ENCODE results near the gene NFIL3. TPM values are rescaled to one million over a fixed set of nuclear protein-coding genes. Genes with fewer than 3 reads are reported as not detected.
A peak's percentile ranks its signal among the peaks of the same experiment; 100 is the strongest.
"Not testable (repeated sequence)": the region's sequence is repeated elsewhere in the genome, so short reads cannot be mapped to it uniquely, and the experiment has no call there.

Gene NFIL3
- 10 to 100 TPM; 28.7 to 79.7 TPM for total RNA-seq

DNA sequence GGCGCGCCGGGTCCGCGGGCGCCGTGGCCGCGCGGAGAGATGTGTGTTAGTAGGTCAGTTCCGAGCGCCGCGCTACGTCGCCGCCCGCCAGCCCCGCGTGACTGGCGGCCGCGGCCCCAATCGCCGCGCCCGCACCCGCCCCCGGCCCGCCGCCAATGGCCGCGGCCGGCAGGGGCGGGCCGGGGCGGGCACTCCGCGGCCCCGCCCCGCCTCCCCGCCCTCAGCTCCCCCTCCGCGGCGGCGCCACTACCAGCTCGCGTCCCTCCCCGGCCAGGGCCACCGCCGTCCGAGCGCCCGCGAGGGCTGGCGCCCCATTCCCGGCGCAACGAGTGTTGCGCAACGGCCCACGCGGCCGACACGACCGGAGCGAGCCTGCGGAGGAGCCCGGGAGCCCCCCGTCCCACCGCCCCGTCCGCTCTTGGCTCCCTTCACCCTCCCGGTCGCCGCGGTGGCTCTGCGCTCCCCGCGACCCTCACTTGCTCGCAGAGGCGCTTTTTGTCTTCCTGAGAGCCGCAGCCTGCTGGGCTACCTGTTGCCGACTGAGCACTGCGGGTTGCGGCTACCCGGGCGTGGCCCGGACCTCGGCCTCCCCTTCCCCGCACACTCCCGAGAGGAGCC is at the start of gene NFIL3:
Gene NFIL3 (minus strand): TSS at position 48 of the 618 bp plus-strand sequence. CDS start 13,098 bp downstream, outside the sequence.
- H3K9me3 Mint-ChIP-seq, result no peaks in the 10 kb centered on the region
- H3K4me1 Mint-ChIP-seq (ENCODE audit: low read depth in 2 of 2), result peaks cover 67 to 68% of the 10 kb centered on the region in 2 donors
- peaks cover 8% of the 10 kb centered on the region for H3K36me3 Mint-ChIP-seq
- peak within 1 kb of the TSS; percentile 93 to 99 for H3K27ac Mint-ChIP-seq
- peak; percentile 89 to 90 for ATAC-seq
- H3K4me3 Mint-ChIP-seq, result peak within 1 kb of the TSS; percentile 97
- H3K27me3 Mint-ChIP-seq, result no peaks in the 10 kb centered on the region
- DNase-seq (ENCODE audit: low spot score), result peak; percentile 87

DNA sequence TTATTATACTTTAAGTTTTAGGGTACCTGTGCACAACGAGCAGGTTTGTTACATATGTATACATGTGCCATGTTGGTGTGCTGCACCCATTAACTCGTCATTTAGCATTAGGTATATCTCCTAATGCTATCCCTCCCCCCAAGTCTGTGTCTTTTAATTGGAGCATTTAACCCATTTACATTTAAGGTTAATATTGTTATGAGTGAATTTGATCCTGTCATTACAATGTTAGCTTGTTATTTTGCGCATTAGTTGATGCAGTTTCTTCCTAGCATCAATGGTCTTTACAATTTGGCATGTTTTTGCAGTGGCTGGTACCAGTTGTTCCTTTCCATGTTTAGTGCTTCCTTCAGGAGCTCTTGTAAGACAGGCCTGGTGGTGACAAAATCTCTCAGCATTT is 47.9 kb upstream of the NFIL3 start:
- H3K27me3 Mint-ChIP-seq, result peaks cover 23 to 46% of the 10 kb centered on the region in 2 donors
- not testable (repeated sequence) for DNase-seq (ENCODE audit: low spot score); ATAC-seq; H3K4me1 Mint-ChIP-seq (ENCODE audit: low read depth in 2 of 2); H3K27ac Mint-ChIP-seq; H3K4me3 Mint-ChIP-seq
- H3K36me3 Mint-ChIP-seq, result peaks cover 14% of the 10 kb centered on the region
- peaks cover 12% of the 10 kb centered on the region for H3K9me3 Mint-ChIP-seq

GRCh38 chr9:91465420-91465819 is 41.8 kb upstream of the NFIL3 start:
- no peak for ATAC-seq
- DNase-seq (ENCODE audit: low spot score), result no peak
- Mint-ChIP-seq H3K4me1 (ENCODE audit: low read depth in 2 of 2) (peaks cover 0 to 4% of the 10 kb centered on the region in 2 donors), H3K27ac (no peak overlapping the region), H3K4me3 (no peak overlapping the region), H3K27me3 (peaks cover 9 to 17% of the 10 kb centered on the region in 2 donors), H3K9me3 (peaks cover 13% of the 10 kb centered on the region), H3K36me3 (peaks cover 24% of the 10 kb centered on the region)

DNA sequence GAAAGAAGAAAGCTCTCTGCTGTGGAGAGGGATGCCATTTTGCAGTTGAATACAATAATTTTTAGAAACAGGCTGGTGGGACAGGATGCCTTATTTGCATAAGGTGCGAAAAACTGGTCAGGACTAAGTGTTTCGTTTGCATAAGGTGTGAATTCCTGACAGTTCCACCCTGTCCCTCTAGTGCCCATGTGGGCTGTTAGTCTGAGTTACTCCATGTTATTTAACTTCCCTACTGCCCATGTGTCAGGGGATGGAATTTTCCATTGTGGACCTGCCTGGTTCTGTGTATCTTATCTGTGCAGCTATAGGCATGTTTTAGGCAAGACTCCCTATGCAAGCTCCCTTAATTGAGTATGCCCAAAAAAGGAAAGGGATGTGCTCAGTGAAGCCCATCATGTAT is 35.3 kb upstream of the NFIL3 start:
- Mint-ChIP-seq H3K4me3 (peak overlapping the region; percentile 38), H3K27me3 (no peaks in the 10 kb centered on the region), H3K36me3 (no peaks in the 10 kb centered on the region), H3K27ac (peak overlapping the region; percentile 52 to 83), H3K4me1 (ENCODE audit: low read depth in 2 of 2) (peaks cover 20 to 24% of the 10 kb centered on the region in 2 donors), H3K9me3 (no peaks in the 10 kb centered on the region)
- no peak for DNase-seq (ENCODE audit: low spot score)
- ATAC-seq, result peak; percentile 91 to 95

GRCh38 chr9:91452844-91453243 is 29.2 kb upstream of the NFIL3 start:
- peak; percentile 72 to 83 for ATAC-seq
- H3K9me3 Mint-ChIP-seq, result no peaks in the 10 kb centered on the region
- H3K27ac Mint-ChIP-seq, result peak overlapping the region in 1 of 2 donors; percentile 18
- H3K4me1 Mint-ChIP-seq (ENCODE audit: low read depth in 2 of 2), result peaks cover 6 to 19% of the 10 kb centered on the region in 2 donors
- DNase-seq (ENCODE audit: low spot score), result no peak
- peaks cover 0 to 15% of the 10 kb centered on the region in 2 donors for H3K27me3 Mint-ChIP-seq
- H3K36me3 Mint-ChIP-seq, result peaks cover 5% of the 10 kb centered on the region
- no peak overlapping the region for H3K4me3 Mint-ChIP-seq

DNA sequence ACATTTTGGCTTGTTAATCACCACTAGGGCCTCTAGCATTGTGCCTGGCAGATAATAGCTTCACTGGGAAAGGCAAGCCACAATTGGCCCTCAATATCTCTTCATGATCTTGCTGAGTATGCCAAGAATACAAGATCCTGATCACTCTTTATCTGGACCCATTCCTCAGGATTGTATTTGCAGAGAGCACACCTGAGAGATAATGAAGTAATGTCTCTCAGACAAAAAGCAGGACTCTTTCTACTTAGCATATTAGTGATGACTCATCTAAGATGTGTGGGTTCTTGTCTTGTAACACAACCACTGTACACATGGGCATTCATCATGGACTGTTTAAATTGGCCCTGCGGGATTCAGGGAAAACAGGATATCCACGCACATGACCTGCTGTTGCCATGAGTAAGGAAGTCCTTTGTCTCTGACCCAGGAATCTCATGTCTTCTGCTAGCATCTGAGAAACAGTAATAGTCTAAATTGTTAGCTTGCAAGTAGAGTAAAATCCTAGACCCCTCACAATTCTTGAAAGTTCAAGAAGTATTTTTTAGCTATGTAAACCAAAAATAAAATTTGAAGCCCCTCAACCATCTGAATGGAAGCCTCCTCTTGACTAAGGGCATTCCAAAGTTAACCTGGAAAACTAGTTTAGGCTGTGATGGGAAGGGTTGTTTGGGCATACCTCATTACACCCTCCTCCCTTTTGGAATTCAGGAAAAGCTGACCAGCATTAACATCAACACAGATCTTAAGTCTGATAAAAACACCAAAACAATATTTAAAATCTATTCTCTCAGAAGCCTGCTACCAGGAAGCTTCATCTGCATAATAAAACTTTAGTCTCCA is 28.0 kb upstream of the NFIL3 start:
- H3K36me3 Mint-ChIP-seq, result peaks cover 5% of the 10 kb centered on the region
- H3K4me3 Mint-ChIP-seq, result no peak overlapping the region
- H3K27ac Mint-ChIP-seq, result peak overlapping the region in 1 of 2 donors; percentile 11
- DNase-seq (ENCODE audit: low spot score) (no peak), ATAC-seq (no peak)
- peaks cover 0 to 15% of the 10 kb centered on the region in 2 donors for H3K27me3 Mint-ChIP-seq
- H3K9me3 Mint-ChIP-seq, result no peaks in the 10 kb centered on the region
- peaks cover 6 to 19% of the 10 kb centered on the region in 2 donors for H3K4me1 Mint-ChIP-seq (ENCODE audit: low read depth in 2 of 2)

DNA sequence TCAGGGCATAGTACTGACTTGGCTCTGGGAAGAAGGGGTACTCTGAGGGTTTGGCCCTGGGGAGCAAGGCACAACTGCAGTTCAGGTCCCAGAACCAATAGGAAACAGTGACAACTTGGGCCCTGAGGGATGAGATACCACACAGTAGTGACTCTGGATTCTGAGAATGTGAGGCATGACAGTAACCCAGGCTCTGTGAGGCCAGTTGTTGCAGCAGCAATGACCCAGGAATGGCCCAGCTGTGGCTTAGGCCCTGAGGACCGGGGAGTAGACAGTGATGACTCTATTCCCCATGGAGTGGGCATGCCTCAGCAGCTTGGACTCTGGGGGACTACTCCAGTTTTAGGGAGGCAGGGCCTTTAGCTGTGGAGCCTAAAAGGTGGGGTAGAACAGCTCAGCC is 21.5 kb upstream of the NFIL3 start:
- Mint-ChIP-seq H3K4me3 (no peak overlapping the region), H3K4me1 (ENCODE audit: low read depth in 2 of 2) (no peaks in the 10 kb centered on the region), H3K27me3 (peaks cover 3 to 20% of the 10 kb centered on the region in 2 donors), H3K36me3 (peaks cover 9% of the 10 kb centered on the region), H3K27ac (no peak overlapping the region), H3K9me3 (no peaks in the 10 kb centered on the region)
- DNase-seq (ENCODE audit: low spot score) (no peak), ATAC-seq (no peak)

- Mint-ChIP-seq H3K36me3 (peaks cover 9% of the 10 kb centered on the region), H3K4me3 (no peak overlapping the region), H3K27me3 (peaks cover 8 to 27% of the 10 kb centered on the region in 2 donors), H3K9me3 (no peaks in the 10 kb centered on the region), H3K4me1 (ENCODE audit: low read depth in 2 of 2) (no peaks in the 10 kb centered on the region), H3K27ac (no peak overlapping the region)
- DNase-seq (ENCODE audit: low spot score), result no peak
- ATAC-seq, result no peak
Measured at GRCh38 chr9:91443994-91444392, 20.4 kb upstream of the NFIL3 start.

GRCh38 chr9:91443321-91443993 is 19.8 kb upstream of the NFIL3 start:
- ATAC-seq, result no peak
- no peak overlapping the region for H3K27ac Mint-ChIP-seq
- H3K4me1 Mint-ChIP-seq (ENCODE audit: low read depth in 2 of 2), result no peaks in the 10 kb centered on the region
- H3K4me3 Mint-ChIP-seq, result no peak overlapping the region
- peaks cover 8 to 33% of the 10 kb centered on the region in 2 donors for H3K27me3 Mint-ChIP-seq
- H3K9me3 Mint-ChIP-seq, result no peaks in the 10 kb centered on the region
- no peak for DNase-seq (ENCODE audit: low spot score)
- H3K36me3 Mint-ChIP-seq, result peaks cover 9% of the 10 kb centered on the region

- no peak overlapping the region for H3K4me3 Mint-ChIP-seq
- DNase-seq (ENCODE audit: low spot score) (no peak), ATAC-seq (no peak)
- no peaks in the 10 kb centered on the region for H3K9me3 Mint-ChIP-seq
- H3K27me3 Mint-ChIP-seq, result peaks cover 12 to 45% of the 10 kb centered on the region in 2 donors
- H3K27ac Mint-ChIP-seq, result no peak overlapping the region
- no peaks in the 10 kb centered on the region for H3K36me3 Mint-ChIP-seq
- peaks cover 0 to 10% of the 10 kb centered on the region in 2 donors for H3K4me1 Mint-ChIP-seq (ENCODE audit: low read depth in 2 of 2)
Measured at GRCh38 chr9:91436841-91437240, 13.2 kb upstream of the NFIL3 start.

- DNase-seq (ENCODE audit: low spot score), result no peak
- H3K36me3 Mint-ChIP-seq, result no peaks in the 10 kb centered on the region
- no peak overlapping the region for H3K27ac Mint-ChIP-seq
- no peaks in the 10 kb centered on the region for H3K9me3 Mint-ChIP-seq
- H3K4me3 Mint-ChIP-seq, result no peak overlapping the region
- peaks cover 7 to 17% of the 10 kb centered on the region in 2 donors for H3K4me1 Mint-ChIP-seq (ENCODE audit: low read depth in 2 of 2)
- peak; percentile 72 to 78 for ATAC-seq
- H3K27me3 Mint-ChIP-seq, result peaks cover 4 to 9% of the 10 kb centered on the region in 2 donors
Measured at GRCh38 chr9:91433180-91433579, 9.5 kb upstream of the NFIL3 start.

DNA sequence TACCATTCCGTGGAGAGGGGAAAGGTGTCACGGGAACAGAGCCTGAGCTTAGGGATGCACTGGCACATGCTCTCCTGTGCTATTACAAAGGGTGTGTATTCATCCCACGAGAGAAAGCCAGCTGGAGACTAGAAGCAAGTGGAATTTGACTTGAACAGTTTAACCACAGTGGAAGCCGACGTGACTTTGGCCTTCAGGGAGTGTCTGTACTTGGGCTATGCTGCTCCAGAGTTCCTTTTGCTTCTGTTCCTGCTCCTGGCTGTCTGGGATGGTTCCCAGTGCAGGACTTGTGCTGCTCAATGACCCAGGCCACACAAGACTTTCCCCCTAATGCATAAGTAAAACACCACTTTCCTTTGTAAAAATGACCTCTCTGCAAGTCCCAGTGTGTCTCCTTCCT is 7.9 kb upstream of the NFIL3 start:
- Mint-ChIP-seq H3K27me3 (no peaks in the 10 kb centered on the region), H3K9me3 (no peaks in the 10 kb centered on the region), H3K4me3 (no peak overlapping the region), H3K27ac (no peak overlapping the region), H3K4me1 (ENCODE audit: low read depth in 2 of 2) (peaks cover 11 to 25% of the 10 kb centered on the region in 2 donors), H3K36me3 (no peaks in the 10 kb centered on the region)
- no peak for ATAC-seq
- DNase-seq (ENCODE audit: low spot score), result no peak

DNA sequence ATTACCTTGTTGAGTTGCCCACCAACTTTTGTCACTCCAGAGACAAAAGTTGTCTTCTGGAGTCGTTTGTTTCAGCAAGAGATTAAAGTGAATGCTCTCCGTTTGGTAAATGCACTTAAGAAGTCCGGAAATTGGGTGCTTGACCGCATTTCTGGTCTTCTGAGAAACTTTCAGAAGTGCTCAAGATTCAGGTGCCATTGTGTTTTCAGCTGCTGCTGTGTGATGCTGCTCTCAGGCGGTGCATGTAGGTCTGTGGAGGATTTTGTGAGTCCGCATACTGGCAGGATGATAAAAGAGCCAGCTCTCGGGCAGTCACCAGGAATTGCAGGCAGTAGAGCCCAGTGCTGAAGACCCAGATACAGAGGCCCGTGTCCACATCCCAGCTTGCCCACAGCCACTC is 5.9 kb upstream of the NFIL3 start:
- no peak for ATAC-seq
- no peaks in the 10 kb centered on the region for H3K9me3 Mint-ChIP-seq
- H3K27me3 Mint-ChIP-seq, result no peaks in the 10 kb centered on the region
- peaks cover 29 to 40% of the 10 kb centered on the region in 2 donors for H3K4me1 Mint-ChIP-seq (ENCODE audit: low read depth in 2 of 2)
- no peak overlapping the region for H3K27ac Mint-ChIP-seq
- no peak for DNase-seq (ENCODE audit: low spot score)
- H3K4me3 Mint-ChIP-seq, result no peak overlapping the region
- H3K36me3 Mint-ChIP-seq, result no peaks in the 10 kb centered on the region
